ENCODE measurements around the gene PXMP4. TPM values are rescaled to one million over a fixed set of nuclear protein-coding genes. Genes with fewer than 3 reads are reported as not detected.

The PXMP4 gene
- total RNA-seq, 1 experiment from 2014 or later, result 19.1 TPM

GRCh38 chr20:33746325-33746998 is 26.4 kb upstream of the PXMP4 start:
- TF ChIP-seq EZH2 (IDR thresholded peaks at IDR 0.05; ENCODE audit: low read depth), result no peak
- no peak for TF ChIP-seq CTCF (conservative IDR thresholded peaks at IDR 0.05)
- DNase-seq, result no peak
- H3K36me3 ChIP-seq (ENCODE audit: low read depth), result no peaks in the 10 kb centered on the region
- ChIA-PET CTCF (no interaction called here), POLR2A (ENCODE audit: unreplicated experiment) (no interaction called here)
- H3K4me1 ChIP-seq (replicated peaks; ENCODE audit: insufficient read depth), result no peaks in the 10 kb centered on the region
- H3K4me3 ChIP-seq, result no peak overlapping the region
- H3F3A ChIP-seq (ENCODE audit: insufficient read depth, low read depth), result 0 out of 2 replicates have a peak, but pooled peaks cover 2% of the 10 kb centered on the region
- no TSS peak for BruUV-seq (replicated peaks)
- H3K27me3 ChIP-seq (ENCODE audit: insufficient read depth, low read depth), result no peaks in the 10 kb centered on the region
- H3K9me3 ChIP-seq (ENCODE audit: insufficient read depth, low read depth), result no peaks in the 10 kb centered on the region
- H3K4me2 ChIP-seq, result no peak overlapping the region
- H3K79me2 ChIP-seq (ENCODE audit: low read depth), result no peaks in the 10 kb centered on the region
- H4K20me1 ChIP-seq (ENCODE audit: insufficient read depth), result no peaks in the 10 kb centered on the region
- intact Hi-C loops (cut with micrococcal nuclease; ENCODE audit: unreplicated experiment), result no loop called here
- H3K27ac ChIP-seq, result no peak overlapping the region
- no peak overlapping the region for H2AFZ ChIP-seq
- no peaks in the 10 kb centered on the region for H3K9me2 ChIP-seq (ENCODE audit: insufficient read depth)

GRCh38 chr20:33744773-33745385 is 24.8 kb upstream of the PXMP4 start:
- Histone ChIP-seq H2AFZ (no peak overlapping the region), H4K20me1 (ENCODE audit: insufficient read depth) (no peaks in the 10 kb centered on the region), H3K4me2 (no peak overlapping the region), H3K27ac (no peak overlapping the region), H3K27me3 (ENCODE audit: insufficient read depth, low read depth) (no peaks in the 10 kb centered on the region), H3K9me3 (ENCODE audit: insufficient read depth, low read depth) (no peaks in the 10 kb centered on the region), H3K9me2 (ENCODE audit: insufficient read depth) (no peaks in the 10 kb centered on the region), H3K4me1 (replicated peaks; ENCODE audit: insufficient read depth) (no peaks in the 10 kb centered on the region), H3K36me3 (ENCODE audit: low read depth) (no peaks in the 10 kb centered on the region), H3F3A (ENCODE audit: insufficient read depth, low read depth) (0 out of 2 replicates have a peak, but pooled peaks cover 2% of the 10 kb centered on the region), H3K79me2 (ENCODE audit: low read depth) (no peaks in the 10 kb centered on the region), H3K4me3 (no peak overlapping the region)
- no peak for TF ChIP-seq CTCF (conservative IDR thresholded peaks at IDR 0.05)
- TF ChIP-seq EZH2 (IDR thresholded peaks at IDR 0.05; ENCODE audit: low read depth), result no peak
- intact Hi-C loops (cut with micrococcal nuclease; ENCODE audit: unreplicated experiment), result no loop called here
- DNase-seq, result no peak
- no TSS peak for BruUV-seq (replicated peaks)
- CTCF ChIA-PET, result interaction anchor here (0.7 kb wide), 1 partner anchor 98 kb away, joined by 10 read pairs; no protein-coding TSS in a partner anchor
- POLR2A ChIA-PET (ENCODE audit: unreplicated experiment), result no interaction called here

- Histone ChIP-seq H3K4me1 (replicated peaks; ENCODE audit: insufficient read depth) (no peaks in the 10 kb centered on the region), H3K27me3 (ENCODE audit: insufficient read depth, low read depth) (no peaks in the 10 kb centered on the region), H3K36me3 (ENCODE audit: low read depth) (no peaks in the 10 kb centered on the region), H3K4me2 (no peak overlapping the region), H3K27ac (no peak overlapping the region), H4K20me1 (ENCODE audit: insufficient read depth) (no peaks in the 10 kb centered on the region), H3F3A (ENCODE audit: insufficient read depth, low read depth) (0 out of 2 replicates have a peak, but pooled peaks cover 2% of the 10 kb centered on the region), H3K9me3 (ENCODE audit: insufficient read depth, low read depth) (no peaks in the 10 kb centered on the region), H2AFZ (no peak overlapping the region), H3K9me2 (ENCODE audit: insufficient read depth) (no peaks in the 10 kb centered on the region), H3K4me3 (no peak overlapping the region), H3K79me2 (ENCODE audit: low read depth) (no peaks in the 10 kb centered on the region)
- BruUV-seq (replicated peaks), result no TSS peak
- TF ChIP-seq CTCF (conservative IDR thresholded peaks at IDR 0.05) (no peak), EZH2 (IDR thresholded peaks at IDR 0.05; ENCODE audit: low read depth) (no peak)
- intact Hi-C loops (cut with micrococcal nuclease; ENCODE audit: unreplicated experiment), result no loop called here
- CTCF ChIA-PET, result interaction anchor here (0.7 kb wide), 1 partner anchor 97 kb away, joined by 10 read pairs; no protein-coding TSS in a partner anchor
- no peak for DNase-seq
- POLR2A ChIA-PET (ENCODE audit: unreplicated experiment), result no interaction called here
Measured at GRCh38 chr20:33744181-33744580, 24.1 kb upstream of the PXMP4 start.

All from PC-9 (cell line).